Type B pancreatic cell (in vitro differentiated cells): ENCODE results near the gene CCT7. TPM values are rescaled to one million over a fixed set of nuclear protein-coding genes. Genes with fewer than 3 reads are reported as not detected.

Experiments used
- DNase-seq: peaks from one replicate; pipeline ENCODE4 v3.0.0; 2021; ENCODE audit warnings: mixed read lengths; ENCODE audit not compliant: unreplicated experiment; ENCODE audit errors: extremely low spot score
- H3K27ac Mint-ChIP-seq: 2 replicates; pipeline ENCODE4 v1.8.0; 2021; ENCODE audit warnings: mild to moderate bottlenecking, mixed read lengths
- H3K27me3 Mint-ChIP-seq: 2 replicates; pipeline ENCODE4 v1.8.0; 2021; ENCODE audit warnings: mixed read lengths
- H3K36me3 Mint-ChIP-seq: 2 replicates; pipeline ENCODE4 v1.8.0; 2021; ENCODE audit warnings: mixed read lengths
- H3K4me1 Mint-ChIP-seq: one replicate; pipeline ENCODE4 v1.8.0; 2021; ENCODE audit warnings: mixed read lengths; ENCODE audit not compliant: unreplicated experiment
- H3K4me3 Mint-ChIP-seq: 2 replicates; pipeline ENCODE4 v1.8.0; 2021; ENCODE audit warnings: mild to moderate bottlenecking, mixed read lengths
- H3K9me3 Mint-ChIP-seq: 2 replicates; pipeline ENCODE4 v1.8.0; 2021; ENCODE audit warnings: mixed read lengths
- total RNA-seq: library from RNA; stranded (reverse); gene quantifications from 2 replicates; pipeline ENCODE4 v1.2.1, GENCODE V29; 2021; ENCODE audit warnings: low replicate concordance
- TF ChIP-seq, protein P1 (sequence below): fragments of 200-600 bp; sonication (generic); conservative IDR thresholded peaks from 2 replicates; pipeline ENCODE4 v1.5.0; 2021; ENCODE audit warnings: antibody characterized with exemption, mild to moderate bottlenecking

The CCT7 gene
- total RNA-seq, 1 donor from 2014 or later = 300 TPM

DNA sequence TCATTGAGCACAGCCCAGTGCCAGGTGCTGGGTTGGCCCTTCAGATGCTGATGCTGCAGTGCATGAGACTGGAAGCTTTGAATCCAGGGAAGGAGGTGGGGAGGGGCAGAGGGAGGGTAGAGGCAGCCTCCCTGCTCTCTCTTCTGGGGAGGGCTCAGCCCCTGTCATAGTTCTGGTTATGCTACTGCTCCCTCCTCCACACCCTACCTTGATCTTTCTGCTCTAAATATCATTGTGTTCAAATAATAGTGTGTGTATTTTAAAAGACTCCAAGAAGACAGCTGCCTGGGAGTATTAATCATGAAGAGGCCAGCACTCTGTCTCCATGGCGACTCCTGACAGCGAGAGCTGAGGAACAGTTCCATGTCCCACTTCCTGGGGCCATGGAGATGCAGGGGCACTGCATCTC, 63.0 kb downstream of the CCT7 start:
- no peak overlapping the region for H3K27ac Mint-ChIP-seq
- no peak overlapping the region for H3K4me3 Mint-ChIP-seq
- no peaks in the 10 kb centered on the region for H3K36me3 Mint-ChIP-seq
- no peaks in the 10 kb centered on the region for H3K4me1 Mint-ChIP-seq
- H3K27me3 Mint-ChIP-seq = peaks cover 89% of the 10 kb centered on the region
- TF ChIP-seq, protein P1, sequence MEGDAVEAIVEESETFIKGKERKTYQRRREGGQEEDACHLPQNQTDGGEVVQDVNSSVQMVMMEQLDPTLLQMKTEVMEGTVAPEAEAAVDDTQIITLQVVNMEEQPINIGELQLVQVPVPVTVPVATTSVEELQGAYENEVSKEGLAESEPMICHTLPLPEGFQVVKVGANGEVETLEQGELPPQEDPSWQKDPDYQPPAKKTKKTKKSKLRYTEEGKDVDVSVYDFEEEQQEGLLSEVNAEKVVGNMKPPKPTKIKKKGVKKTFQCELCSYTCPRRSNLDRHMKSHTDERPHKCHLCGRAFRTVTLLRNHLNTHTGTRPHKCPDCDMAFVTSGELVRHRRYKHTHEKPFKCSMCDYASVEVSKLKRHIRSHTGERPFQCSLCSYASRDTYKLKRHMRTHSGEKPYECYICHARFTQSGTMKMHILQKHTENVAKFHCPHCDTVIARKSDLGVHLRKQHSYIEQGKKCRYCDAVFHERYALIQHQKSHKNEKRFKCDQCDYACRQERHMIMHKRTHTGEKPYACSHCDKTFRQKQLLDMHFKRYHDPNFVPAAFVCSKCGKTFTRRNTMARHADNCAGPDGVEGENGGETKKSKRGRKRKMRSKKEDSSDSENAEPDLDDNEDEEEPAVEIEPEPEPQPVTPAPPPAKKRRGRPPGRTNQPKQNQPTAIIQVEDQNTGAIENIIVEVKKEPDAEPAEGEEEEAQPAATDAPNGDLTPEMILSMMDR = no peak
- no peak for DNase-seq
- no peaks in the 10 kb centered on the region for H3K9me3 Mint-ChIP-seq

DNA sequence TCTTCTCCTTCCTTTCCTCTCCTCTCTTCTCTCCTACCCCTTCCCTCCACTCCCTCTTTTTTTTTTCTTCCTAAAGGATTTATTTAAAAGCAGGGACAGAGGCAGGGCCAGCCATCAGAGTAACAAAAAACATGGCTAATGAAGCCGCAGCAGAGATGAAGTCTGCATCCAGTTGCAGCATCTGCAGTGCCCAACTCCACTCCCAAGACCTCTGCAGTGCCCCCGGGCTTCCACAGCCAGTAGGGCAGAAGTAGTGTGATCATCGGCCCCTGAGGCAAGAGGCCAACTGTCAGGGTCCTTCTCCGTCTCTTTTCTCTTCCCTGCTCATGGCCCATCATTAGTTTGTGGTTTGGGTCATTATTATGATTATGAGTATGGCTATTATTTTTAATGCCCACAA, 63.5 kb downstream of the CCT7 start:
- DNase-seq = no peak
- Mint-ChIP-seq H3K36me3 (no peaks in the 10 kb centered on the region), H3K4me1 (no peaks in the 10 kb centered on the region), H3K9me3 (no peaks in the 10 kb centered on the region), H3K27me3 (peaks cover 89% of the 10 kb centered on the region), H3K27ac (no peak overlapping the region), H3K4me3 (no peak overlapping the region)
- TF ChIP-seq, protein P1 = no peak

DNA sequence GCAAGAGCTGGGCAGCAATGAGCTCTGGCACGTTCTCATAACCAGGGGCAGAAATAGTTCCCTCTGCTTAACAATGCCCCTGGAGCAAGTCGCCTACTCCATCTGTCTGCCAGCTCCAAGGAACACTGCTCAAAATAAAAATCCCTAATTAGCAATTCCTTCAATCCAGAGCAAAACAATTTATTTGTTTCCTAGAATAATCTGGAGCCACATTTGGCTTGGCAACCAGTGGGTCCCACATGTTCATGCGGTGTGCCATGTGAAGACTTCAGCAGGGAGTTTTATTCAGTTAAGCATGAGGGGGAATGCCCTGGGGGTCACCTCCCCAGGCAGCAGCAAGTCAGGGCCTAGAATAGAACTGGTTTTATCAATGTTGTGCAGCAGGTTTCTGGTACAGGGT, 66.8 kb downstream of the CCT7 start:
- Mint-ChIP-seq H3K4me3 (no peak overlapping the region), H3K27ac (no peak overlapping the region), H3K27me3 (peaks cover 85% of the 10 kb centered on the region), H3K4me1 (no peaks in the 10 kb centered on the region), H3K36me3 (no peaks in the 10 kb centered on the region), H3K9me3 (no peaks in the 10 kb centered on the region)
- DNase-seq = no peak
- TF ChIP-seq, protein P1 = no peak

DNA sequence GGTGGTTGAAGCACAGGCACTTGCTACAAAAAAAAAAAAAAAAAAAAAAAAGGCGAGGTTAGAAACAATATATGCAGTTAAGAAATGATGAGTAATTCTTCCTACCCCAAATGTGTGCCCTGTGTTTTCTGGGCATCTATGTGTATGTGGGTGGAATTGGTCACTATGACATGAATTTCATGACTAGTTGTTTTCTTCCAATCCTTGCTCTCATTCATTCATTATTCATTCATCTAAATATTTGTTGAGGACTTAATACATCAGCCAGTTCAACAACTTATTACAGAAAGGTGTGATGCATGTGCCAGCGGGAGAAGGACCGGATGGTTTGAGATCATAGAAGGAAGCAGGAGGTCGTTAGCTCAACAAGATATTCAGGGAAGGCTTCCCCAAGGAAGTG, 67.5 kb downstream of the CCT7 start:
- TF ChIP-seq, protein P1 = no peak
- Mint-ChIP-seq H3K36me3 (no peaks in the 10 kb centered on the region), H3K27me3 (peaks cover 82% of the 10 kb centered on the region), H3K4me3 (no peak overlapping the region), H3K9me3 (no peaks in the 10 kb centered on the region), H3K27ac (no peak overlapping the region), H3K4me1 (no peaks in the 10 kb centered on the region)
- no peak for DNase-seq

Other genes with a start within 250 kb of the CCT7 start
- gene SFXN5, start 162.6 kb upstream of the CCT7 start, total RNA-seq = 15.0 and 27.3 TPM in 2 replicates
- gene RAB11FIP5, start 121.4 kb upstream of the CCT7 start, total RNA-seq = 18.7 and 22.6 TPM in 2 replicates
- not detected in 2 replicates for gene NOTO, start 31.7 kb upstream of the CCT7 start, total RNA-seq
- 19.1 and 30.3 TPM in 2 replicates for gene SMYD5, start 20.1 kb upstream of the CCT7 start, total RNA-seq
- gene PRADC1, start 1.1 kb upstream of the CCT7 start, total RNA-seq = 16.3 and 19.6 TPM in 2 replicates
- 5.2 and 5.5 TPM in 2 replicates for gene FBXO41, start 50.2 kb downstream of the CCT7 start, total RNA-seq
- gene EGR4, start 59.2 kb downstream of the CCT7 start, total RNA-seq = 0.19 and 1.2 TPM in 2 replicates
- gene ALMS1, start 151.5 kb downstream of the CCT7 start, total RNA-seq = 14.6 and 30.4 TPM in 2 replicates